Activated CD8-positive, alpha-beta T cell treated with anti-CD3 and anti-CD28 coated beads, Interleukin-2, amount 10 ng/mL, durations not matched to agents 7 days and 5 days (primary cell): ENCODE data around the gene ST6GALNAC3. TPM values are rescaled to one million over a fixed set of nuclear protein-coding genes. Genes with fewer than 3 reads are reported as not detected.

Experiments
- ATAC-seq: fragments of 150-1000 bp; cut with Tn5 transposase; one replicate; pipeline ENCODE4 v1.10.0; 2021; ENCODE audit warnings: moderate library complexity
- CTCF ChIA-PET: fragments of 350-600 bp; sonication (Branson Sonifier 250); formaldehyde crosslinking; loops from one replicate; lab custom pipeline; 2021; ENCODE audit warnings: antibody characterized with exemption; lab: Charles Lee
- POLR2A ChIA-PET: fragments of 350-600 bp; sonication (Branson Sonifier 250); formaldehyde crosslinking; loops from one replicate; lab custom pipeline; 2021; ENCODE audit warnings: antibody characterized with exemption; lab: Charles Lee
- DNase-seq: peaks from one replicate; pipeline ENCODE4 v3.0.0-alpha.2; 2020
- H3K27ac Mint-ChIP-seq: one replicate; pipeline ENCODE4 v1.8.0; 2021; ENCODE audit warnings: mild to moderate bottlenecking, mixed read lengths
- H3K27me3 Mint-ChIP-seq: one replicate; pipeline ENCODE4 v1.8.0; 2021; ENCODE audit warnings: low read depth, mixed read lengths
- H3K36me3 Mint-ChIP-seq: one replicate; pipeline ENCODE4 v1.8.0; 2021; ENCODE audit warnings: low read depth, mixed read lengths
- H3K4me1 Mint-ChIP-seq: one replicate; pipeline ENCODE4 v1.8.0; 2021; ENCODE audit warnings: low read depth, mixed read lengths
- H3K4me3 Mint-ChIP-seq: one replicate; pipeline ENCODE4 v1.8.0; 2021; ENCODE audit warnings: mild to moderate bottlenecking, mixed read lengths
- H3K9me3 Mint-ChIP-seq: one replicate; pipeline ENCODE4 v1.8.0; 2022; ENCODE audit warnings: mixed read lengths; ENCODE audit not compliant: insufficient read depth
- total RNA-seq, 2 experiments: library from RNA; stranded (reverse); gene quantifications; one replicate each; pipeline ENCODE4 v1.2.3, GENCODE V29; 2021

ST6GALNAC3 gene
- total RNA-seq, 2 experiments from 2014 or later = 0.50 TPM; not detected in 1

GRCh38 chr1:76379506-76379905 is 305.0 kb downstream of the ST6GALNAC3 start:
- no peak for ATAC-seq
- POLR2A ChIA-PET = no interaction called here
- no peak overlapping the region for H3K27ac Mint-ChIP-seq

GRCh38 chr1:76381450-76382097 is 307.0 kb downstream of the ST6GALNAC3 start:
- CTCF ChIA-PET = no interaction called here
- Mint-ChIP-seq H3K9me3 (no peaks in the 10 kb centered on the region), H3K4me3 (no peak overlapping the region), H3K36me3 (no peaks in the 10 kb centered on the region), H3K27ac (no peak overlapping the region), H3K27me3 (no peaks in the 10 kb centered on the region), H3K4me1 (no peaks in the 10 kb centered on the region)
- no peak for DNase-seq
- POLR2A ChIA-PET = no interaction called here
- ATAC-seq = no peak

More at GRCh38 chr1:76379506-76379905, 305.0 kb downstream of the ST6GALNAC3 start:
- Mint-ChIP-seq H3K9me3 (no peaks in the 10 kb centered on the region), H3K4me3 (no peak overlapping the region), H3K36me3 (no peaks in the 10 kb centered on the region), H3K4me1 (no peaks in the 10 kb centered on the region), H3K27me3 (no peaks in the 10 kb centered on the region)
- no peak for DNase-seq
- CTCF ChIA-PET = no interaction called here

GRCh38 chr1:76388261-76388660 is 313.7 kb downstream of the ST6GALNAC3 start:
- Mint-ChIP-seq H3K36me3 (no peaks in the 10 kb centered on the region), H3K27me3 (no peaks in the 10 kb centered on the region), H3K27ac (no peak overlapping the region), H3K4me3 (no peak overlapping the region), H3K9me3 (no peaks in the 10 kb centered on the region), H3K4me1 (no peaks in the 10 kb centered on the region)
- POLR2A ChIA-PET = no interaction called here
- no peak for ATAC-seq
- DNase-seq = no peak
- CTCF ChIA-PET = no interaction called here

GRCh38 chr1:76390456-76390855 is 315.9 kb downstream of the ST6GALNAC3 start:
- ChIA-PET POLR2A (no interaction called here), CTCF (no interaction called here)
- no peaks in the 10 kb centered on the region for H3K9me3 Mint-ChIP-seq
- H3K27ac Mint-ChIP-seq = no peak overlapping the region
- DNase-seq (no peak), ATAC-seq (no peak)
- no peaks in the 10 kb centered on the region for H3K4me1 Mint-ChIP-seq
- H3K27me3 Mint-ChIP-seq = no peaks in the 10 kb centered on the region
- no peaks in the 10 kb centered on the region for H3K36me3 Mint-ChIP-seq
- H3K4me3 Mint-ChIP-seq = no peak overlapping the region

- Mint-ChIP-seq H3K4me3 (no peak overlapping the region), H3K27ac (no peak overlapping the region), H3K27me3 (no peaks in the 10 kb centered on the region), H3K36me3 (no peaks in the 10 kb centered on the region), H3K9me3 (no peaks in the 10 kb centered on the region), H3K4me1 (no peaks in the 10 kb centered on the region)
- CTCF ChIA-PET = no interaction called here
- ATAC-seq (no peak), DNase-seq (no peak)
- POLR2A ChIA-PET = no interaction called here
These were observed 320.5 kb downstream of the ST6GALNAC3 start for GRCh38 chr1:76395059-76395458.

GRCh38 chr1:76402128-76402527 is 327.6 kb downstream of the ST6GALNAC3 start:
- no peaks in the 10 kb centered on the region for H3K4me1 Mint-ChIP-seq
- no peak for DNase-seq
- ChIA-PET POLR2A (no interaction called here), CTCF (no interaction called here)
- no peak overlapping the region for H3K27ac Mint-ChIP-seq
- H3K27me3 Mint-ChIP-seq = no peaks in the 10 kb centered on the region
- H3K4me3 Mint-ChIP-seq = no peak overlapping the region
- H3K9me3 Mint-ChIP-seq = no peaks in the 10 kb centered on the region
- no peak for ATAC-seq
- no peaks in the 10 kb centered on the region for H3K36me3 Mint-ChIP-seq

GRCh38 chr1:76408303-76408702 is 333.8 kb downstream of the ST6GALNAC3 start:
- DNase-seq = no peak
- ATAC-seq = no peak
- Mint-ChIP-seq H3K27ac (no peak overlapping the region), H3K27me3 (no peaks in the 10 kb centered on the region), H3K4me1 (no peaks in the 10 kb centered on the region), H3K9me3 (no peaks in the 10 kb centered on the region), H3K4me3 (no peak overlapping the region), H3K36me3 (no peaks in the 10 kb centered on the region)
- ChIA-PET CTCF (no interaction called here), POLR2A (no interaction called here)

- no peak for DNase-seq
- Mint-ChIP-seq H3K9me3 (no peaks in the 10 kb centered on the region), H3K36me3 (no peaks in the 10 kb centered on the region), H3K27me3 (no peaks in the 10 kb centered on the region), H3K4me1 (no peaks in the 10 kb centered on the region), H3K27ac (no peak overlapping the region), H3K4me3 (no peak overlapping the region)
- ChIA-PET CTCF (no interaction called here), POLR2A (no interaction called here)
- ATAC-seq = no peak
These were observed 336.0 kb downstream of the ST6GALNAC3 start for GRCh38 chr1:76410499-76410898.

- no peaks in the 10 kb centered on the region for H3K36me3 Mint-ChIP-seq
- no peaks in the 10 kb centered on the region for H3K4me1 Mint-ChIP-seq
- H3K27ac Mint-ChIP-seq = no peak overlapping the region
- H3K27me3 Mint-ChIP-seq = no peaks in the 10 kb centered on the region
- ATAC-seq = no peak
- DNase-seq = no peak
- no peak overlapping the region for H3K4me3 Mint-ChIP-seq
- CTCF ChIA-PET = no interaction called here
- POLR2A ChIA-PET = no interaction called here
- no peaks in the 10 kb centered on the region for H3K9me3 Mint-ChIP-seq
These were observed 344.0 kb downstream of the ST6GALNAC3 start for GRCh38 chr1:76418531-76418930.

- Mint-ChIP-seq H3K4me3 (no peak overlapping the region), H3K36me3 (no peaks in the 10 kb centered on the region)
These were observed 345.1 kb downstream of the ST6GALNAC3 start for GRCh38 chr1:76419603-76420002.

GRCh38 chr1:76425201-76426145 is 350.9 kb downstream of the ST6GALNAC3 start:
- Mint-ChIP-seq H3K9me3 (no peaks in the 10 kb centered on the region), H3K27ac (no peak overlapping the region), H3K36me3 (no peaks in the 10 kb centered on the region), H3K4me3 (no peak overlapping the region), H3K4me1 (no peaks in the 10 kb centered on the region), H3K27me3 (no peaks in the 10 kb centered on the region)
- CTCF ChIA-PET = no interaction called here
- DNase-seq = no peak
- ATAC-seq = no peak
- POLR2A ChIA-PET = no interaction called here

More at GRCh38 chr1:76419603-76420002, 345.1 kb downstream of the ST6GALNAC3 start:
- Mint-ChIP-seq H3K27ac (no peak overlapping the region), H3K9me3 (no peaks in the 10 kb centered on the region), H3K27me3 (no peaks in the 10 kb centered on the region), H3K4me1 (no peaks in the 10 kb centered on the region)
- no peak for DNase-seq
- CTCF ChIA-PET = no interaction called here
- no peak for ATAC-seq
- POLR2A ChIA-PET = no interaction called here

GRCh38 chr1:76426606-76427005 is 352.1 kb downstream of the ST6GALNAC3 start:
- CTCF ChIA-PET = no interaction called here
- H3K4me3 Mint-ChIP-seq = no peak overlapping the region
- no peaks in the 10 kb centered on the region for H3K27me3 Mint-ChIP-seq
- ATAC-seq (no peak), DNase-seq (no peak)
- H3K9me3 Mint-ChIP-seq = no peaks in the 10 kb centered on the region
- no peaks in the 10 kb centered on the region for H3K4me1 Mint-ChIP-seq
- POLR2A ChIA-PET = no interaction called here
- no peaks in the 10 kb centered on the region for H3K36me3 Mint-ChIP-seq
- no peak overlapping the region for H3K27ac Mint-ChIP-seq
